NCI-H2029 (cell line): ENCODE results near the gene PGLYRP2.
"Not testable (repeated sequence)": the region's sequence is repeated elsewhere in the genome, so short reads cannot be mapped to it uniquely, and the experiment has no call there.

ENCODE experiments used
- DNase-seq: peaks from one replicate; lab custom pipeline; 2025; lab: John Stamatoyannopoulos, UW

The PGLYRP2 gene

DNA sequence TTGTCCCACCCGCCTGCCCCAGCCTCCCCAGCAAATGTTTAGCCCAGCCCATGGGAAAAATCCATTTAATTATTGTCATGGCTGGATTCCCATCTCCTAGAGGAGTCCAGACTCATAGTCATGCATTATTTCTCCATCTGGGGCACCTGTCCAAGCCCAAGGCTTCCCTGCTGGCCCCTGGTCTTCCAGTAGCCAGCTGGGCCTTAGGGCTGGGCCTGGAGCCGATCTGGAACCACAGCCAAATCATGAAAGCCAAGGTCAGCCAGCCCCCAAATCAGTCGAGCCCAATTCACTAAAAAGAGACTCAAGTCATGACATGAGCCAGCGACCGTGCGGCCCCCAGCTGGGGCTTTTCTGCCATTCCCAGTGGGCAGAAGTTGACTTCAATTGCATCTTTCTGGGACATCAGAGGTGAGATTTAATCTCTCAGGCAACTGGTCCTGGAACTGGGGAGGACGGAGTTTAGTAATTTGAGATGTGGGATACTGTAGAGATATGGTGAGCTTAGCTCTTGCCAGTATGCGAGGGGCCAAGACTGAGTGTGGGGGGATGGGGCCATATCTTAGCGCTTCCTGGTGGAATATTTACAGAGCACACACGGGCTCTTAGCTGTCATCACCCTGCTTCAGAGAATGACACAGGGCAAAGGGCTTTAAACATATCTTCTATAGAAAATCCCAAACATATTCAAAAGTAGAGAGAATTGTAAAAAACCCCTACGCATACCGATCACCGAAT, 9.4 kb upstream of the PGLYRP2 start:
- DNase-seq = no peak

DNA sequence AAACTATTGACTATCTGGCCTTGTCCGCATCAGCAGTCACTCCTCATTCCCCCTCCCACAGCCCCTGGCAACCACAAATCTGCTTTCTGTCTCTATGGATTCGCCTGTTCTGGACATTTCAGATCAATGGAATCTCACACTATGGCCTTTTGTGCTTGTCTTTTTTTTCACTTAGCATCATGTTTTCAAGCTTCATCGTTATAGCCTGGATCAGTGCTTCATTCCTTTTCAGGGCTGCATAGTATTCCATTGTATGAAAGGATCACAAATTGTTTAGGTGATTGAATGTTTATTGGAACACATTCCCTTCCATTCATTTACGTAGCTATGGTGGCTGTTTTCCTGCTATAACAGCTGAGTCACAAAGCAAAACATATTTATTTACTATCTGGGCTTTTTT, 7.7 kb upstream of the PGLYRP2 start:
- DNase-seq = no peak

- not testable (repeated sequence) for DNase-seq
Observed at GRCh38 chr19:15485768-15486167, 6.5 kb upstream of the PGLYRP2 start.

DNA sequence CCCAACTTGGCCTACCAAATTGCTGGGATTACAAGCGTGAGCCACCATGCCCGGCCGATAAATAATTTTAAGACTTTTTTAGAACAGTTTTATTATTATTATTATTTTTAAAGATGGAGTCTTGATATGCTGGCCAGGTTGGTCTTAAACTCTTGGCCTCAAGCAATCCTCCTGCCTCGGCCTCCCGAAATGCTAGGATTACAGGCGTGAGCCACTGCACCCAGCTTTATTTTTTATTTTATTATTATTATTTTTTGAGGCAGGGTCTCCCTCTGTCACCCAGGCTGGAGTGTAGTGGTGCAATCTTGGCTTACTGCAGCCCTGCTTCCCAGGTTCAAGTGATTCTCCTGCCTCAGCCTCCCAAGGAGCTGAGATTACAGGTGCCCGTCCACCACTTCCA, 1.7 kb upstream of the PGLYRP2 start:
- not testable (repeated sequence) for DNase-seq

GRCh38 chr19:15476325-15476724, 3.0 kb downstream of the PGLYRP2 start:
- DNase-seq = no peak

DNA sequence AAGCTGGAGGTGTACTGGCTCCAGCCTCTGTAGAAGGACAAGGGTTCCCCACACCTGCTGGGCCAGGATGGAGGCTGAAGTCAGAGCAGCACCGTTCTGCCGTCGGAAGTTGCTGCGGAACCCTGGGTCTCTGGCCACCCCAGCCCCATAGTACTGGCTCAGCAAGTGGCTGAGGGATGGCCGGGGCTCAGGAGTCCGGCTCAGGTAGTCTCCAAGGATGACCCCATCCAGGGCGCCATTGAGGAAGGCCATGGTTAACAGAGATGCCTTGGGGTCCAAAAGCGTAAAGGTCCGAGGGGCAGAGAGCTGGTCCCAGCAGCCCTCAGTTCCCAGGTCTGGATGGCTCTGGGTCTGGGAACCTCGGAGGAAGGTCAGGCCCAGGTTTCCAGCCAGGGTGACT, 3.7 kb downstream of the PGLYRP2 start:
- DNase-seq = no peak

- no peak for DNase-seq
Observed at GRCh38 chr19:15475169-15475568, 4.1 kb downstream of the PGLYRP2 start.

DNA sequence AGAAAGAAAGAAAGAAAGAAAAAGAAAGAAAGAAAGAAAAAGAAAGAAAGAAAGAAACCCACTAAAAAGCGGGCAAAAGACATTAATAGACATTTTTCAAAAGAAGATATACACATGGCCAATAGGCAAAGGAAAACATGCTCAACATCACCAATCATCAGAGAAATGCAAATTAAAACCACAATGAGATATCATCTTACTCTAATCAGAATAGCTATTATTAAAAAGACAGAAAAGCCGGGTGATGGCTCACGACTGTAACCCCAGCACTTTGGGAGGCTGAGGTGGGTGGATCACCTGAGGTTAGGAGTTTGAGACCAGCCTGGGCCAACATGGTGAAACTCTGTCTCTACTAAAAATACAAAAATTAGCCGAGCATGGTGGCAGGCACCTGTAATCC, 5.5 kb downstream of the PGLYRP2 start:
- not testable (repeated sequence) for DNase-seq

DNA sequence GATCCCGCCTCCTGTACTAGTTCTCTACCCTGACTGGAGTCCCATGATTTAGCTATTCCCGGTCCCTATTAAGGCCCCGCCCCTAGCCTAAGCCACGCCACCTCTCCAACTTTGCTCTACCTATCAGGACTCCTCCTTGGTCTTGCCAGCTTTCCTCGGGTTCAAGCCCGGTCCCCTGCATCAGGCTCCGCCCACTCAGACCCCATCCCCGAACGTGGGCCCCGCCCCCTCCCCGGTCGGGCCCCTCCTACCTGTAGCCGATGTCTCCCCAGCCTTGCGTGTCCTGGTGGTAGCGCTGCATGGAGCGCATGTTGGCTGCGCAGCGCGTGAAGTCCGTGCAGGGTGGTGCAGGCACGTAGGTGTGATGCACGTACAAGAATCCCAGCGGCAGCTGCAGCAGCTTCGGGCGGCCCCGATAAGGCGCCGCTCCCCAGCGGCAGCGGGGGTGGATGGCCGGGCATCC, 7.6 kb downstream of the PGLYRP2 start:
- DNase-seq = no peak

- no peak for DNase-seq
Observed at GRCh38 chr19:15469513-15470297, 9.6 kb downstream of the PGLYRP2 start.

GRCh38 chr19:15468675-15469512, 10.4 kb downstream of the PGLYRP2 start:
- DNase-seq = no peak

GRCh38 chr19:15467734-15468214, 11.5 kb downstream of the PGLYRP2 start:
- DNase-seq = no peak

- DNase-seq = no peak
Observed at GRCh38 chr19:15466851-15467733, 12.2 kb downstream of the PGLYRP2 start.

GRCh38 chr19:15464394-15465385, 14.6 kb downstream of the PGLYRP2 start, which contains the start of gene RASAL3:
Gene RASAL3, minus strand, starts transcription at chr19:15464544. Its CDS starts 186 bp downstream, at chr19:15464358.
- no peak for DNase-seq

DNA sequence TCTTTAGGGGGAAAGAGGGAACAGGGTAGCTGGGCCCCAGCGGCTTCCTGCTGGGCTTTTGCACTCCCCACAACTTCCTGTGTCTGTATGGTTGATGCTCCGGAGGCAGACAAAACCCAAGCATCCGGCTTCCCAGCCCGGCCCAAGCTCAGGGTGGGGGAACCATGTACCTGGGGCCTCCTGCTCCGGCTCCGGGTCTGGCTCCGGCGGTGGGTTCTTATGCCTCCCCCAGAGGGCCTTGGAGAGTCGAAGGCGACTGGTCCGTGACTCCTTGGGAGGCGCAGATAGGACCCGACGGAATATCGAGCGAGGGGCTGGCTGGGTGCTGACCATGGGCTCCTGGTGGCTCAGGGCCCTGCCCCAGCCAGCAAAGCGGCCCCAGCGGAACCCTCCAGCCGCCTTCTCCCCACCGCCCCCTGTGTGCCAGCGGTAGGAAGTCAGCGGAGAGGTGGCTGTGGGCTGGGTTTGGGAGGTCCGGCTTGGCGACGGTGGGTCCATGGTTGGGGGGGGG, 15.4 kb downstream of the PGLYRP2 start:
- DNase-seq = no peak

- DNase-seq = no peak
Observed at GRCh38 chr19:15461694-15462093, 17.6 kb downstream of the PGLYRP2 start.

- no peak for DNase-seq
Observed at GRCh38 chr19:15457701-15458484, 21.4 kb downstream of the PGLYRP2 start.

- DNase-seq = peak; percentile 93
Observed at GRCh38 chr19:15456871-15457700, 22.2 kb downstream of the PGLYRP2 start.
